GM12878 (cell line): ENCODE results near the gene YBX3. TPM values are rescaled to one million over a fixed set of nuclear protein-coding genes. Genes with fewer than 3 reads are reported as not detected.
A peak's percentile ranks its signal among the peaks of the same experiment; 100 is the strongest.

Experiments
- ATF7 ChIP-seq: fragments of 450-650 bp; IDR thresholded peaks from 2 replicates; pipeline ENCODE4 v1.6.1; 2016; ENCODE audit warnings: low read depth, mild to moderate bottlenecking
- CHD1 ChIP-seq: IDR thresholded peaks from 2 replicates; pipeline ENCODE4 v1.6.1; 2012; ENCODE audit warnings: low read depth, low read length, improper control_type of control experiment
- CREB1 ChIP-seq: IDR thresholded peaks from 2 replicates; pipeline ENCODE4 v1.6.1; 2012; ENCODE audit warnings: low read depth, mild to moderate bottlenecking, inconsistent platforms
- CREM ChIP-seq: IDR thresholded peaks from 2 replicates; pipeline ENCODE4 v1.6.1; 2014; ENCODE audit warnings: antibody characterized with exemption, low read depth
- CTCF ChIP-seq, 3 experiments: IDR thresholded peaks in 2 of 3; conservative IDR thresholded peaks in 1 of 3; 2 replicates each; pipeline ENCODE4 v1.5.1; 2011; ENCODE audit warnings: low read depth in 3 of 3, low read length in 3 of 3, mild to moderate bottlenecking in 3 of 3, control low read depth in 2 of 3, moderate library complexity in 2 of 3, inconsistent platforms in 1 of 3, mixed read lengths in 1 of 3; ENCODE audit not compliant: control insufficient read depth in 2 of 3, insufficient read depth in 1 of 3; ENCODE audit errors: extremely low read depth in 1 of 3
- EED ChIP-seq: sonication (generic); IDR thresholded peaks from 2 replicates; pipeline ENCODE4 v1.6.1; 2016; ENCODE audit warnings: antibody characterized with exemption, low read depth
- GABPA ChIP-seq: IDR thresholded peaks from 2 replicates; pipeline ENCODE4 v1.6.1; 2014; ENCODE audit warnings: antibody characterized with exemption, low read depth, mild to moderate bottlenecking, inconsistent platforms
- GATAD2B ChIP-seq: fragments of 450-650 bp; conservative IDR thresholded peaks from 2 replicates; pipeline ENCODE4 v1.6.1; 2017; ENCODE audit warnings: low read depth, mild to moderate bottlenecking, moderate library complexity
- IRF4 ChIP-seq: IDR thresholded peaks from 2 replicates; pipeline ENCODE4 v1.6.1; 2011; ENCODE audit warnings: low read depth, low read length
- JUNB ChIP-seq: IDR thresholded peaks from 2 replicates; pipeline ENCODE4 v1.6.1; 2016; ENCODE audit warnings: antibody characterized with exemption, mild to moderate bottlenecking
- JUND ChIP-seq: IDR thresholded peaks from 2 replicates; pipeline ENCODE4 v1.6.1; 2012; ENCODE audit warnings: low read depth, mild to moderate bottlenecking, low read length, improper control_type of control experiment, moderate library complexity
- MEF2B ChIP-seq: fragments of 450-650 bp; IDR thresholded peaks from 2 replicates; pipeline ENCODE4 v1.6.1; 2018; ENCODE audit warnings: mild to moderate bottlenecking, moderate library complexity; ENCODE audit not compliant: partially characterized antibody, poor library complexity, severe bottlenecking
- MYC ChIP-seq: IDR thresholded peaks from 2 replicates; pipeline ENCODE4 v1.6.1; 2011; ENCODE audit warnings: mild to moderate bottlenecking, low read length, moderate library complexity, inconsistent platforms; ENCODE audit not compliant: insufficient read depth, insufficient replicate concordance, insufficient read length, severe bottlenecking
- NFXL1 ChIP-seq: fragments of 450-650 bp; IDR thresholded peaks from 2 replicates; pipeline ENCODE4 v1.6.1; 2017; ENCODE audit warnings: antibody characterized with exemption, mild to moderate bottlenecking, borderline replicate concordance
- NR2C1 ChIP-seq: fragments of 450-650 bp; IDR thresholded peaks from 2 replicates; pipeline ENCODE4 v1.6.1; 2017; ENCODE audit warnings: antibody characterized with exemption, mild to moderate bottlenecking, moderate library complexity
- PAX5 ChIP-seq: IDR thresholded peaks from 2 replicates; pipeline ENCODE4 v1.6.1; 2011; ENCODE audit warnings: low read depth, low read length, borderline replicate concordance
- POU2F2 ChIP-seq: IDR thresholded peaks from 3 replicates; pipeline ENCODE4 v1.6.1; 2011; ENCODE audit warnings: low read depth, mild to moderate bottlenecking, low read length, borderline replicate concordance
- RAD21 ChIP-seq: IDR thresholded peaks from 2 replicates; pipeline ENCODE4 v1.6.1; 2011; ENCODE audit warnings: mild to moderate bottlenecking, low read depth, low read length, moderate library complexity; ENCODE audit not compliant: insufficient read depth
- RELA ChIP-seq: fragments of 450-650 bp; IDR thresholded peaks from 2 replicates; pipeline ENCODE4 v1.8.0; 2014; ENCODE audit warnings: borderline replicate concordance; ENCODE audit not compliant: partially characterized antibody
- SKIL ChIP-seq: fragments of 450-650 bp; IDR thresholded peaks from 2 replicates; pipeline ENCODE4 v1.6.1; 2017; ENCODE audit warnings: mild to moderate bottlenecking, low read depth, inconsistent platforms; ENCODE audit not compliant: poor library complexity, severe bottlenecking
- SMAD1 ChIP-seq: fragments of 450-650 bp; IDR thresholded peaks from 2 replicates; pipeline ENCODE4 v1.6.1; 2018; ENCODE audit warnings: mild to moderate bottlenecking, low read depth; ENCODE audit not compliant: partially characterized antibody
- STAT3 ChIP-seq: IDR thresholded peaks from 2 replicates; pipeline ENCODE4 v1.6.1; 2011; ENCODE audit warnings: low read depth, low read length, improper control_type of control experiment
- SUZ12 ChIP-seq: fragments of 200-600 bp; sonication (generic); IDR thresholded peaks from one replicate; pipeline ENCODE4 v1.6.1; 2018; ENCODE audit warnings: antibody characterized with exemption, mild to moderate bottlenecking; ENCODE audit not compliant: unreplicated experiment
- WRNIP1 ChIP-seq: IDR thresholded peaks from 2 replicates; pipeline ENCODE4 v1.6.1; 2011; ENCODE audit warnings: low read depth, low read length, improper control_type of control experiment, borderline replicate concordance
- YY1 ChIP-seq: IDR thresholded peaks from 2 replicates; pipeline ENCODE4 v1.6.1; 2011; ENCODE audit warnings: low read depth, mild to moderate bottlenecking, low read length
- ZNF622 ChIP-seq: fragments of 450-650 bp; IDR thresholded peaks from 2 replicates; pipeline ENCODE4 v1.6.1; 2017; ENCODE audit warnings: mild to moderate bottlenecking, inconsistent platforms
- polyA plus RNA-seq, 11 experiments: library from polyadenylated mRNA; depleted of rRNA in 4 of 11; unstranded in 6 of 11; stranded (reverse) in 5 of 11; fragments of >200 nt; fragmentation: Nextera tagmentation in 4 of 11; fragmentation: Illumina TruSeq in 1 of 11; extraction: Ambion mirVana in 4 of 11; extraction: Trizol in 1 of 11; gene quantifications; 1 replicate in 1 of 11; 2 replicates in 10 of 11; pipeline versions ENCODE4 v1.2.1 to v1.2.3, GENCODE V29; 2011 to 2016; ENCODE audit warnings: inconsistent platforms in 2 of 11, missing spikeins in 2 of 11, low read depth in 1 of 11
- total RNA-seq, 4 experiments: library from RNA; depleted of rRNA in 3 of 4; stranded (reverse); fragments of >200 nt in 3 of 4; fragmentation: Illumina TruSeq in 1 of 4; extraction: Trizol in 1 of 4; gene quantifications; 2 replicates each; pipeline versions ENCODE4 v1.2.1 to v1.2.3, GENCODE V29; 2013 to 2021

Gene YBX3
- total and polyA plus RNA-seq, 10 of the 15 experiments (the other 5 are each of a cell fraction or from before 2014, with no cell fraction given) = 25.9 to 221 (median 111) TPM

GRCh38 chr12:10749700-10750384, 26.7 kb upstream of the YBX3 start (continued):
- TF ChIP-seq CREM = peak; percentile 15; the same call in 1 of the 2 replicates
- TF ChIP-seq CHD1 = no peak
- TF ChIP-seq RELA = no peak
- TF ChIP-seq MEF2B = no peak
- TF ChIP-seq CTCF (IDR thresholded peaks at IDR 0.05 in 2 of 3, conservative IDR thresholded peaks at IDR 0.05 in 1 of 3; ENCODE audit: control insufficient read depth in 2 of 3, extremely low read depth in 1 of 3, insufficient read depth in 1 of 3, low read depth in 3 of 3, low read length in 3 of 3) = peak; percentile 84 to 98 (median 96); a peak in 5 of 6 replicates
- TF ChIP-seq IRF4 = peak; percentile 53; the same call in 1 of the 2 replicates
- TF ChIP-seq GABPA = no peak
- TF ChIP-seq NFXL1 = no peak
- no peak for TF ChIP-seq MYC
- no peak for TF ChIP-seq ZNF622
- no peak for TF ChIP-seq PAX5
- no peak for TF ChIP-seq POU2F2
- peak; percentile 74 for TF ChIP-seq YY1
- TF ChIP-seq SKIL = peak; percentile 51
- TF ChIP-seq SUZ12 = no peak
- peak; percentile 66 for TF ChIP-seq CREB1
- TF ChIP-seq NR2C1 = no peak
- peak; percentile 51; the same call in 1 of the 2 replicates for TF ChIP-seq EED
- peak; percentile 86 for TF ChIP-seq ATF7
- no peak for TF ChIP-seq SMAD1
- peak; percentile 91 for TF ChIP-seq RAD21
- TF ChIP-seq JUNB = no peak
- TF ChIP-seq STAT3 = peak; percentile 99
- TF ChIP-seq WRNIP1 = no peak; the same call in 1 of the 2 replicates
- no peak for TF ChIP-seq GATAD2B
- no peak for TF ChIP-seq JUND
